PC-9 (cell line): Measurements from ENCODE around the gene TOR1A.

ENCODE experiments used
- EZH2 ChIP-seq: fragments of 200-600 bp; sonication (generic); IDR thresholded peaks from 2 replicates; pipeline ENCODE4 v1.8.0; 2017; ENCODE audit warnings: antibody characterized with exemption, low read depth
- TF ChIP-seq, protein P1 (sequence below): fragments of 200-600 bp; sonication (generic); conservative IDR thresholded peaks from 2 replicates; pipeline ENCODE4 v1.6.1; 2017; ENCODE audit warnings: mixed run types, antibody characterized with exemption, mild to moderate bottlenecking, moderate library complexity

DNA sequence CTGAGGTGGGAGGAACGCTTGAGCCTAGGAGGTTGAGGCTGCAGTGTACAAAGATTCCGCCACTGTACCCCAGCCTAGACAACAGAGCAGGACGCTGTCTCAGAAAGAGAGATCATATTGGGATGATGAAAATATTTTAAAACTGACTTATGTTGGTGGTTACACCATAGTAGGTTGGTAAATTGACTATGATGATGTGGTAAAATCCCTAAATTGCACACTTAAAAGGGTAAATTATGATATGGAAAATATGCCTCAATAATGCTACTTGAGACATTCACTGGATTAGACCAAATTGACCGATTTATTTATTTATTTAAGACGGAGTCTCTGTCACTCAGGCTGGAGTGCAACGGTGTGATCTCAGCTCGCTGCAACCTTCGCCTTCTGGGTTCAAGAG is 42.8 kb downstream of the TOR1A start:
- TF ChIP-seq, protein P1, sequence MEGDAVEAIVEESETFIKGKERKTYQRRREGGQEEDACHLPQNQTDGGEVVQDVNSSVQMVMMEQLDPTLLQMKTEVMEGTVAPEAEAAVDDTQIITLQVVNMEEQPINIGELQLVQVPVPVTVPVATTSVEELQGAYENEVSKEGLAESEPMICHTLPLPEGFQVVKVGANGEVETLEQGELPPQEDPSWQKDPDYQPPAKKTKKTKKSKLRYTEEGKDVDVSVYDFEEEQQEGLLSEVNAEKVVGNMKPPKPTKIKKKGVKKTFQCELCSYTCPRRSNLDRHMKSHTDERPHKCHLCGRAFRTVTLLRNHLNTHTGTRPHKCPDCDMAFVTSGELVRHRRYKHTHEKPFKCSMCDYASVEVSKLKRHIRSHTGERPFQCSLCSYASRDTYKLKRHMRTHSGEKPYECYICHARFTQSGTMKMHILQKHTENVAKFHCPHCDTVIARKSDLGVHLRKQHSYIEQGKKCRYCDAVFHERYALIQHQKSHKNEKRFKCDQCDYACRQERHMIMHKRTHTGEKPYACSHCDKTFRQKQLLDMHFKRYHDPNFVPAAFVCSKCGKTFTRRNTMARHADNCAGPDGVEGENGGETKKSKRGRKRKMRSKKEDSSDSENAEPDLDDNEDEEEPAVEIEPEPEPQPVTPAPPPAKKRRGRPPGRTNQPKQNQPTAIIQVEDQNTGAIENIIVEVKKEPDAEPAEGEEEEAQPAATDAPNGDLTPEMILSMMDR: no peak
- no peak for TF ChIP-seq EZH2
